HepG2 (cell line): ENCODE results near the gene PEX19. TPM values are rescaled to one million over a fixed set of nuclear protein-coding genes. Genes with fewer than 3 reads are reported as not detected.

ENCODE experiments used
- ATAC-seq: fragments of 200-7000 bp; cut with Tn5 transposase; 3 replicates; pipeline ENCODE4 v1.9.1; 2020; ENCODE audit warnings: mild to moderate bottlenecking, moderate library complexity
- BruUV-seq: library from RNA; stranded (reverse); fragments of 400-500 nt; replicated peaks from 2 replicates; lab custom pipeline; 2021; lab: Mats Ljungman, UMichigan
- CTCF ChIA-PET: fragments of 300-600 bp; formaldehyde crosslinking; extraction: SDS; loops from one replicate; lab custom pipeline; 2021; ENCODE audit warnings: low total read pairs, inconsistent platforms, low intra/inter-chr PET ratio; lab: Yijun Ruan, JAX
- POLR2A ChIA-PET: fragments of 350-600 bp; sonication (Branson Sonifier 250); formaldehyde crosslinking; loops from one replicate; lab custom pipeline; 2020; ENCODE audit warnings: antibody characterized with exemption, inconsistent platforms; lab: Yijun Ruan, JAX
- DNase-seq: peaks from one replicate; pipeline ENCODE4 v3.0.0-alpha.2; 2015; ENCODE audit warnings: low spot score
- FAIRE-seq: peaks from 3 replicates; lab custom pipeline; 2011; peaks lifted over from hg19 to GRCh38; lab: Jason Lieb, UNC
- H2AFZ ChIP-seq: one replicate; pipeline ENCODE4 v1.6.1; 2011; ENCODE audit warnings: low read length, inconsistent platforms
- H3K27ac ChIP-seq: fragments of 300-600 bp; 3 replicates; pipeline ENCODE4 v1.8.0; 2011; ENCODE audit warnings: mixed run types, mild to moderate bottlenecking, mixed read lengths, low read length, inconsistent platforms; ENCODE audit not compliant: insufficient read depth; ENCODE audit errors: extremely low read length
- H3K27me3 ChIP-seq, 2 experiments: fragments of 200-600 bp in 1 of 2; 2 replicates in 1 of 2; 3 replicates in 1 of 2; pipeline versions ENCODE4 v1.6.0 to v1.8.0; 2011; ENCODE audit warnings: low read length in 2 of 2, mild to moderate bottlenecking in 2 of 2, moderate library complexity in 2 of 2, inconsistent platforms in 1 of 2; ENCODE audit not compliant: insufficient read depth in 2 of 2, control insufficient read depth in 1 of 2
- H3K36me3 ChIP-seq, 2 experiments: fragments of 200-600 bp in 1 of 2; replicated peaks in 1 of 2; 2 replicates in 1 of 2; 3 replicates in 1 of 2; pipeline versions ENCODE4 v1.5.1 to v1.8.0; 2011; ENCODE audit warnings: low read length in 2 of 2, inconsistent platforms in 1 of 2; ENCODE audit not compliant: insufficient read depth in 2 of 2, control insufficient read depth in 1 of 2
- H3K4me1 ChIP-seq: 2 replicates; pipeline ENCODE4 v1.5.1; 2012; ENCODE audit warnings: low read length, inconsistent platforms; ENCODE audit not compliant: insufficient read depth
- H3K4me2 ChIP-seq: 2 replicates; pipeline ENCODE4 v1.6.0; 2011; ENCODE audit warnings: low read depth, low read length, inconsistent platforms
- H3K4me3 ChIP-seq, 3 experiments: fragments of 200-600 bp in 1 of 3; sonication (generic), shearing (Covaris generic) in 1 of 3; replicated peaks in 1 of 3; 2 replicates each; pipeline ENCODE4 v1.5.1; 2011 to 2016; ENCODE audit warnings: low read length in 3 of 3, inconsistent platforms in 2 of 3, low read depth in 2 of 3, mild to moderate bottlenecking in 2 of 3, control low read depth in 1 of 3, mixed read lengths in 1 of 3; ENCODE audit not compliant: insufficient read depth in 1 of 3
- H3K79me2 ChIP-seq: one replicate; pipeline ENCODE4 v1.6.1; 2011; ENCODE audit warnings: low read length, inconsistent platforms; ENCODE audit not compliant: insufficient read depth
- H3K9ac ChIP-seq: 2 replicates; pipeline ENCODE4 v1.6.0; 2011; ENCODE audit warnings: mild to moderate bottlenecking, low read depth, low read length, inconsistent platforms; ENCODE audit not compliant: insufficient read depth
- H3K9me3 ChIP-seq: 2 replicates; pipeline ENCODE4 v1.5.1; 2012; ENCODE audit warnings: mild to moderate bottlenecking, low read length
- H4K20me1 ChIP-seq: 2 replicates; pipeline ENCODE4 v1.6.0; 2011; ENCODE audit warnings: inconsistent platforms, mild to moderate bottlenecking, low read length, moderate library complexity; ENCODE audit not compliant: insufficient read depth
- FIP1L1 ChIP-seq: fragments of 200-400 bp; formaldehyde crosslinking; IDR thresholded peaks from 2 replicates; pipeline ENCODE4 v1.6.1; 2018; ENCODE audit warnings: low read depth, mild to moderate bottlenecking, low read length, moderate library complexity, borderline replicate concordance; ENCODE audit not compliant: insufficient read depth
- HNF4A ChIP-seq: sonication (generic); formaldehyde crosslinking; IDR thresholded peaks from 2 replicates; pipeline ENCODE4 v1.4.0; 2020; ENCODE audit warnings: missing genetic modification reagents
- SNAI1 ChIP-seq: sonication (generic); formaldehyde crosslinking; IDR thresholded peaks from 2 replicates; pipeline ENCODE4 v1.5.0; 2020; ENCODE audit warnings: mild to moderate bottlenecking, missing genetic modification reagents, borderline replicate concordance
- TBX3 ChIP-seq: fragments of 450-650 bp; IDR thresholded peaks from 2 replicates; pipeline ENCODE4 v1.6.1; 2017; ENCODE audit warnings: antibody characterized with exemption, mild to moderate bottlenecking, inconsistent platforms, borderline replicate concordance
- ZNF333 ChIP-seq: sonication (generic); formaldehyde crosslinking; IDR thresholded peaks from 2 replicates; pipeline ENCODE4 v1.4.0; 2020; ENCODE audit warnings: mild to moderate bottlenecking, missing genetic modification reagents, borderline replicate concordance
- ZNF704 ChIP-seq: sonication (generic); formaldehyde crosslinking; IDR thresholded peaks from 2 replicates; pipeline ENCODE4 v1.8.1; 2023; ENCODE audit warnings: mild to moderate bottlenecking, inconsistent platforms, moderate library complexity, missing genetic modification reagents, borderline replicate concordance
- ZNF788 ChIP-seq: sonication (generic); formaldehyde crosslinking; IDR thresholded peaks from 2 replicates; pipeline ENCODE4 v1.5.0; 2020; ENCODE audit warnings: mild to moderate bottlenecking, missing genetic modification reagents, borderline replicate concordance
- ZNF839 ChIP-seq: sonication (generic); formaldehyde crosslinking; IDR thresholded peaks from 2 replicates; pipeline ENCODE4 v1.4.0; 2020; ENCODE audit warnings: missing genetic modification reagents, mild to moderate bottlenecking, borderline replicate concordance
- WGBS: methylation state at CpG from one replicate; pipeline ENCODE4 v1.1.6; 2017; ENCODE audit warnings: low lambda C conversion rate; 5-methylcytosine and 5-hydroxymethylcytosine counted together
- in situ Hi-C: cut with HindIII; loops from 2 replicates; pipeline ENCODE4 v1.10.0; 2017; ENCODE audit warnings: low pct_unique_long_range_greater_than_20kb; ENCODE audit not compliant: extremely low pct_ligation_motif_present
- intact Hi-C: fragments of 100-400 bp; cut with micrococcal nuclease; formaldehyde crosslinking; loops from one replicate; pipeline ENCODE4 v1.10.0; 2022; ENCODE audit not compliant: unreplicated experiment
- polyA plus RNA-seq, 8 experiments: library from polyadenylated mRNA; depleted of rRNA in 3 of 8; stranded (reverse) in 7 of 8; unstranded in 1 of 8; fragments of >200 nt; fragmentation: Illumina TruSeq in 4 of 8; extraction: Trizol in 4 of 8; gene quantifications; 2 replicates each; pipeline versions ENCODE4 v1.2.1 to v1.2.3, GENCODE V29; 2011 to 2016; ENCODE audit warnings: low read depth in 4 of 8, missing spikeins in 1 of 8, mixed read lengths in 1 of 8; ENCODE audit not compliant: insufficient read depth in 1 of 8
- total RNA-seq, 5 experiments: library from RNA; depleted of rRNA; stranded (reverse); fragments of >200 nt; fragmentation: Illumina TruSeq; extraction: Trizol; gene quantifications; 2 replicates each; pipeline ENCODE4 v1.2.3, GENCODE V29; 2016; ENCODE audit warnings: low read depth in 1 of 5
- TF ChIP-seq, protein P1 (sequence below): IDR thresholded peaks from 2 replicates; pipeline ENCODE4 v1.6.1; 2012; ENCODE audit warnings: low read depth, low read length, improper control_type of control experiment

Gene PEX19
- total and polyA plus RNA-seq, 2 of the 13 experiments (the other 11 are each of a cell fraction or from before 2014, with no cell fraction given) = 47.0 to 51.8 TPM

DNA sequence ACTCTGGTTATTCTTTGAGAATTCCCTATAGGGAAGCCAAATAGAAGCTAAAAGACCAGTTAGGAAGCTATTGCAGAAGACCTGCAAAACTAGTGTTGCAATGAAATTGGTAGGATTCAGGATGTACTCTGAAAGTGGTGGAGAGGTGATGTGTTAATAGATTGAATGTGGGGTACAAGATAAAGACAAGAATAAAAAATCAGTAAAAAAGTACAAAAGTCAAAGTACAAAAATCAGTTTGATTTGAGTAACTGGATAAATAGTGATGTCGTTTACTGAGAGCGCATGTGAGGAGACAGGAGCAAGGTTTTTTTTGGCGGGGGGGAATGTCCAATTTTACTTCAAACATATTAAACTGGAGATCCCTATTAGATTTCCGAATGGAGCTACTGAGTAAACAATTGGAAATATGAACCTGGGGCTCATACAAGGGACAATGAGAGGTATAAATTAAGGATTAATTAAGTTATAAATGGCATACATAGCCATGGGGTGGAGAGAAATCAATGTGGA, 20.1 kb downstream of the PEX19 start:
- ChIA-PET POLR2A (no interaction called here), CTCF (no interaction called here)
- TF ChIP-seq TBX3 = no peak
- no peak for TF ChIP-seq SNAI1 (CRISPR knock-in tag)
- no peak for TF ChIP-seq ZNF788 (CRISPR knock-in tag)
- TF ChIP-seq ZNF839 (CRISPR knock-in tag) = no peak
- TF ChIP-seq ZNF704 (CRISPR knock-in tag) = no peak
- no peak for TF ChIP-seq ZNF333 (CRISPR knock-in tag)
- no peak for TF ChIP-seq HNF4A (CRISPR knock-in tag)
- TF ChIP-seq FIP1L1 = no peak
- TF ChIP-seq, protein P1, sequence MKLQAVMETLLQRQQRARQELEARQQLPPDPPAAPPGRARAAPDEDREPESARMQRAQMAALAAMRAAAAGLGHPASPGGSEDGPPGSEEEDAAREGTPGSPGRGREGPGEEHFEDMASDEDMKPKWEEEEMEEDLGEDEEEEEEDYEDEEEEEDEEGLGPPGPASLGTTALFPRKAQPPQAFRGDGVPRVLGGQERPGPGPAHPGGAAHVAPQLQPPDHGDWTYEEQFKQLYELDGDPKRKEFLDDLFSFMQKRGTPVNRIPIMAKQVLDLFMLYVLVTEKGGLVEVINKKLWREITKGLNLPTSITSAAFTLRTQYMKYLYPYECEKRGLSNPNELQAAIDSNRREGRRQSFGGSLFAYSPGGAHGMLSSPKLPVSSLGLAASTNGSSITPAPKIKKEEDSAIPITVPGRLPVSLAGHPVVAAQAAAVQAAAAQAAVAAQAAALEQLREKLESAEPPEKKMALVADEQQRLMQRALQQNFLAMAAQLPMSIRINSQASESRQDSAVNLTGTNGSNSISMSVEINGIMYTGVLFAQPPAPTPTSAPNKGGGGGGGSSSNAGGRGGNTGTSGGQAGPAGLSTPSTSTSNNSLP = no peak
- H3K79me2 ChIP-seq = peaks cover 22% of the 10 kb centered on the region
- no peak overlapping the region for H3K27ac ChIP-seq
- H3K4me3 ChIP-seq = no peak overlapping the region
- no peak for ATAC-seq
- H3K27me3 ChIP-seq = no peaks in the 10 kb centered on the region; a peak in 1 of 5 replicates
- H3K36me3 ChIP-seq = no peaks in the 10 kb centered on the region
- 0 out of 2 replicates have a peak, but pooled peaks cover 8% of the 10 kb centered on the region for H4K20me1 ChIP-seq
- H3K4me1 ChIP-seq = peaks cover 29% of the 10 kb centered on the region
- H3K4me2 ChIP-seq = no peak overlapping the region
- no peaks in the 10 kb centered on the region for H3K9me3 ChIP-seq
- no peak for FAIRE-seq
- no peak overlapping the region for H3K9ac ChIP-seq
- 42% methylated on average over 4 of the region's 4 CpGs for WGBS
- no peak overlapping the region for H2AFZ ChIP-seq
- BruUV-seq = no TSS peak
- intact Hi-C loops (no loop called here), in situ Hi-C loops (no loop called here)
- no peak for DNase-seq
